Transverse colon (tissue), 4 donors: ENCODE data around the gene TAGAP. TPM values are rescaled to one million over a fixed set of nuclear protein-coding genes. Genes with fewer than 3 reads are reported as not detected.

Source experiments
- DNase-seq: peaks from one replicate; pipeline ENCODE4 v3.0.0-alpha.2; 2019
- H3K27ac ChIP-seq, 4 donors: fragments of 200-600 bp; sonication (generic); 2 replicates each; pipeline ENCODE4 v1.5.1; 2016 to 2018; ENCODE audit warnings: inconsistent platforms in 4 of 4
- H3K27me3 ChIP-seq: fragments of 200-600 bp; sonication (generic); 2 replicates; pipeline ENCODE4 v1.5.1; 2017; ENCODE audit warnings: inconsistent platforms
- H3K36me3 ChIP-seq, 4 donors: fragments of 200-600 bp; sonication (generic); 2 replicates each; pipeline ENCODE4 v1.5.1; 2017 to 2019; ENCODE audit warnings: inconsistent platforms in 4 of 4
- H3K4me1 ChIP-seq, 4 donors: fragments of 200-600 bp; sonication (generic); 2 replicates each; pipeline ENCODE4 v1.5.1; 2017 to 2020; ENCODE audit warnings: inconsistent platforms in 4 of 4
- H3K4me3 ChIP-seq, 4 donors: fragments of 200-600 bp; sonication (generic); 1 replicate in 1 of 4; 2 replicates in 3 of 4; pipeline versions ENCODE4 v1.5.1 to v1.6.1; 2017 to 2019; ENCODE audit warnings: inconsistent platforms in 4 of 4
- H3K9me3 ChIP-seq, 2 donors: fragments of 200-600 bp; sonication (generic); 2 replicates each; pipeline ENCODE4 v1.5.1; 2017 to 2019; ENCODE audit warnings: inconsistent platforms in 2 of 2
- EP300 ChIP-seq: sonication (generic); formaldehyde crosslinking; IDR thresholded peaks from one replicate; pipeline ENCODE4 v1.6.1; 2017; ENCODE audit warnings: antibody characterized with exemption, low read depth
- POLR2A ChIP-seq: fragments of 450-650 bp; IDR thresholded peaks from one replicate; pipeline ENCODE4 v1.6.1; 2016; ENCODE audit warnings: antibody characterized with exemption, mild to moderate bottlenecking, moderate library complexity
- POLR2AphosphoS5 ChIP-seq, 3 donors: sonication (generic); formaldehyde crosslinking; IDR thresholded peaks; one replicate each; pipeline ENCODE4 v1.6.1; 2016; ENCODE audit warnings: antibody characterized with exemption in 3 of 3
- WGBS, 2 donors: methylation state at CpG; one replicate each; pipeline ENCODE4 v1.1.5; 2018; ENCODE audit warnings: low coverage in 1 of 2; 5-methylcytosine and 5-hydroxymethylcytosine counted together
- in situ Hi-C, 4 donors: fragments of 200-750 bp; cut with MboI; loops; one replicate each; pipeline versions ENCODE4 v1.15.0 to v1.15.1; 2017; ENCODE audit warnings: low sequenced_read_pairs in 3 of 4, low pct_ligation_motif_present in 1 of 4, low pct_unique_long_range_greater_than_20kb in 1 of 4
- intact Hi-C: fragments of 100-400 bp; cut with DNase I; formaldehyde crosslinking; loops from one replicate; pipeline ENCODE4 v1.15.1; 2023; ENCODE audit warnings: low total_unique reads
- total RNA-seq, 4 donors: library from RNA; depleted of rRNA; stranded (reverse); fragments of >200 nt; gene quantifications; one replicate each; pipeline ENCODE4 v1.1.0, GENCODE V29; 2016
- TF ChIP-seq, protein P1 (sequence below), 5 experiments: fragments of 200-600 bp in 3 of 5; fragments of 450-650 bp in 2 of 5; sonication (generic) in 3 of 5; IDR thresholded peaks; 1 replicate in 2 of 5; 2 replicates in 3 of 5; pipeline ENCODE4 v1.5.1; 2016 to 2017; ENCODE audit warnings: antibody characterized with exemption in 5 of 5, inconsistent platforms in 3 of 5, mild to moderate bottlenecking in 2 of 5, moderate library complexity in 1 of 5

TAGAP gene
- total RNA-seq, 4 donors from 2014 or later, result 5.1 to 10.3 (median 8.9) TPM

- 60 to 83% methylated on average over 1 to 12 of the region's 12 CpGs for WGBS, 2 donors
- peaks cover 0 to 9% (median 0%) of the 10 kb centered on the region in 4 donors for H3K4me1 ChIP-seq
- no peak for TF ChIP-seq POLR2AphosphoS5 (IDR thresholded peaks at IDR 0.05)
- TF ChIP-seq EP300, result no peak
- TF ChIP-seq, protein P1, sequence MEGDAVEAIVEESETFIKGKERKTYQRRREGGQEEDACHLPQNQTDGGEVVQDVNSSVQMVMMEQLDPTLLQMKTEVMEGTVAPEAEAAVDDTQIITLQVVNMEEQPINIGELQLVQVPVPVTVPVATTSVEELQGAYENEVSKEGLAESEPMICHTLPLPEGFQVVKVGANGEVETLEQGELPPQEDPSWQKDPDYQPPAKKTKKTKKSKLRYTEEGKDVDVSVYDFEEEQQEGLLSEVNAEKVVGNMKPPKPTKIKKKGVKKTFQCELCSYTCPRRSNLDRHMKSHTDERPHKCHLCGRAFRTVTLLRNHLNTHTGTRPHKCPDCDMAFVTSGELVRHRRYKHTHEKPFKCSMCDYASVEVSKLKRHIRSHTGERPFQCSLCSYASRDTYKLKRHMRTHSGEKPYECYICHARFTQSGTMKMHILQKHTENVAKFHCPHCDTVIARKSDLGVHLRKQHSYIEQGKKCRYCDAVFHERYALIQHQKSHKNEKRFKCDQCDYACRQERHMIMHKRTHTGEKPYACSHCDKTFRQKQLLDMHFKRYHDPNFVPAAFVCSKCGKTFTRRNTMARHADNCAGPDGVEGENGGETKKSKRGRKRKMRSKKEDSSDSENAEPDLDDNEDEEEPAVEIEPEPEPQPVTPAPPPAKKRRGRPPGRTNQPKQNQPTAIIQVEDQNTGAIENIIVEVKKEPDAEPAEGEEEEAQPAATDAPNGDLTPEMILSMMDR (IDR thresholded peaks at IDR 0.05), result no peak
- no peak for TF ChIP-seq POLR2A
- no peaks in the 10 kb centered on the region for H3K9me3 ChIP-seq
- no peak for DNase-seq
- H3K27ac ChIP-seq, result no peak overlapping the region
- H3K36me3 ChIP-seq, result no peaks in the 10 kb centered on the region
- intact Hi-C loops (no loop called here), in situ Hi-C loops (no loop called here)
- H3K27me3 ChIP-seq, result no peaks in the 10 kb centered on the region
- H3K4me3 ChIP-seq, result no peak overlapping the region
Observed at GRCh38 chr6:159067334-159067733, 22.5 kb upstream of the TAGAP start.

- TF ChIP-seq, protein P1 (IDR thresholded peaks at IDR 0.05), result no peak
- peak in 1 of 3 donors; percentile 14 for TF ChIP-seq POLR2AphosphoS5 (IDR thresholded peaks at IDR 0.05)
- Histone ChIP-seq H3K4me1 (peaks cover 0 to 14% (median 0%) of the 10 kb centered on the region in 4 donors), H3K9me3 (no peaks in the 10 kb centered on the region), H3K4me3 (no peak overlapping the region), H3K27ac (peak overlapping the region in 1 of 4 donors; percentile 60), H3K27me3 (no peaks in the 10 kb centered on the region), H3K36me3 (no peaks in the 10 kb centered on the region)
- 67 to 71% methylated on average over 3 of the region's 3 CpGs for WGBS, 2 donors
- no peak for DNase-seq
- intact Hi-C loops (no loop called here), in situ Hi-C loops (no loop called here)
Observed at GRCh38 chr6:159066483-159066882, 21.7 kb upstream of the TAGAP start.

GRCh38 chr6:159065759-159066329 lies 21.1 kb upstream of the TAGAP start:
- no peak overlapping the region for H3K4me3 ChIP-seq
- H3K4me1 ChIP-seq, result peaks cover 0 to 14% (median 0%) of the 10 kb centered on the region in 4 donors
- H3K27me3 ChIP-seq, result no peaks in the 10 kb centered on the region
- TF ChIP-seq POLR2A (no peak), POLR2AphosphoS5 (IDR thresholded peaks at IDR 0.05) (no peak)
- no peak for DNase-seq
- 57 to 73% methylated on average over 1 to 3 of the region's 3 CpGs for WGBS, 2 donors
- peak overlapping the region in 1 of 4 donors; percentile 60 for H3K27ac ChIP-seq
- no peaks in the 10 kb centered on the region for H3K36me3 ChIP-seq
- in situ Hi-C loops (no loop called here), intact Hi-C loops (no loop called here)
- no peaks in the 10 kb centered on the region for H3K9me3 ChIP-seq

DNA sequence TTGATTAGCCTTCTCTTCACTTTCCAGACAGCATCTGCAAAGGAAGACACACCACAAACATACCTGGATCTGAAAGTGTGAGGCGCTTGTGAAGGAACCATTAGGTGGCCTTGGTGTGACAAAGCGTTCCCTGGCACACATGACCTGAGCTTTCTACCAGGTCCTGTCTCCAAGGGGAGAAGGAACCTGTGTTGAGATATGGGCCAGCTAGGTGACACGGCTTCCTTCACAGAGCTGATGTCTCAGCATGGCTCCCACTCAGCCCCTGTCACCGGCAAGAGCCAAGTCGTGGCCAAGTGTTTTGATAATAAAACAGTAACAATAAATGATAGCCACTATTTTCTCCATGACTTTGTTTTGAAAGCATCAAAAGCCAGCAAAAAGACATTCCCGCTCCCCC lies 20.3 kb upstream of the TAGAP start:
- Histone ChIP-seq H3K9me3 (no peaks in the 10 kb centered on the region), H3K4me1 (peaks cover 0 to 14% (median 0%) of the 10 kb centered on the region in 4 donors), H3K36me3 (no peaks in the 10 kb centered on the region), H3K4me3 (no peak overlapping the region), H3K27me3 (no peaks in the 10 kb centered on the region), H3K27ac (peak overlapping the region in 1 of 4 donors; percentile 60)
- no peak for DNase-seq
- in situ Hi-C loops (no loop called here), intact Hi-C loops (no loop called here)
- WGBS, 2 donors, result 90% methylated on average over 6 of the region's 6 CpGs; no CpG with 5 or more reads in 1 of the 2 donors
- no peak for TF ChIP-seq POLR2AphosphoS5 (IDR thresholded peaks at IDR 0.05)
- TF ChIP-seq, protein P1 (IDR thresholded peaks at IDR 0.05), result no peak
- no peak for TF ChIP-seq POLR2A
- no peak for TF ChIP-seq EP300

- intact Hi-C loops, result no loop called here
- no peak for DNase-seq
- TF ChIP-seq POLR2A (no peak), POLR2AphosphoS5 (IDR thresholded peaks at IDR 0.05) (no peak), EP300 (no peak)
- TF ChIP-seq, protein P1 (IDR thresholded peaks at IDR 0.05), result no peak
- Histone ChIP-seq H3K27me3 (no peaks in the 10 kb centered on the region), H3K4me1 (peaks cover 0 to 14% (median 0%) of the 10 kb centered on the region in 4 donors), H3K4me3 (no peak overlapping the region), H3K36me3 (no peaks in the 10 kb centered on the region), H3K9me3 (no peaks in the 10 kb centered on the region), H3K27ac (no peak overlapping the region)
- 67 to 77% methylated on average over 4 to 8 of the region's 8 CpGs for WGBS, 2 donors
- in situ Hi-C loops, result no loop called here
Observed at GRCh38 chr6:159064477-159064876, 19.7 kb upstream of the TAGAP start.
